ENCODE results near the gene EIF6. TPM values are rescaled to one million over a fixed set of nuclear protein-coding genes. Genes with fewer than 3 reads are reported as not detected.

Gene EIF6
- total RNA-seq, 1 donor from 2014 or later: 226 TPM

DNA sequence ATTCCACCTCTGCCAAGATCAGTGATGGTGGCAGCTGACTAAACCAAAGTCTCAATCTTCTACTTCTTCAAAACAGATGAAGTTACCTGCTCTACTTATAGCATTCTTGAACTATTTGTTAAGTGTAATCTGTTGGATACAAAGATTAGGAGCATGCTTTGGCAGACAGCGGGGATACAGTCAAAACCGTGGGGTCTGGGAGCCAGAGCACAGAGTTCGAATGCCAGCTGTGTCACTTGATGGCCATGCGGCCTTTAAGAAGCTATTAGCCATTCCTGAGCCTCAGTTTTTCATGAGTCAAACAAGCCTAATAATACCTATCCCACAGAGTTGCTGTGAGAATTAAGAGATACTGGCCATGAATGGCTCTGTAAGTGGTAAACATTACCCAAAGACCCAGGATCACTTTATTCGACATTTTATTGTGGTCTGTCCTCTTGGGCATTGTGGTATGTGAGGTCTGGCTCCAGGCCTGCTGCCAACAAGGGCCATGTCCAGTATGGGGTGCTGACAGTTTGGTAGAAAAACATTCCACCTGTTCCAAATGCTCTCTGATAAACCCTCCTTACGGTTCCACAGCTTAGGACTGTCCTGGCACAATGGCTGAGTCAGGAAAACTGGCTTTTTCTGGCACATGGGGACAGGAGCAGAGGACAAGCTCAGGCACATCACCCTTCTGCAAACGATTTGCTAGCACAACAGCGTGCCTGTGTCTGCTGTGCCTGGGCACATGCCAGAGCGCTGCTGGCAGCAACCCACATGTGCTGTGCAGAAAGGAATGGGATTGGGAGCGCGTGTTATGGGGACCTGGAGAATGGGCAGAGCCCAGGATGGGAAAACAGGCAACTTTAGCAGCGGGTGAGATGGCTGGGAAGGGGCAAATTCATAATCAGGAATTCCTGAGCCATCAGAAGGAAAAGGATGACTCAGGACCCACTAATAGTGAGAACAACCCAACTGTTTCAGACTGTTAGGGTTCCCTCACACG lies 23.4 kb upstream of the EIF6 start:
- Histone ChIP-seq H3K36me3 (ENCODE audit: control insufficient read depth, insufficient read depth, low read length) (peaks cover 4% of the 10 kb centered on the region), H3K4me3 (ENCODE audit: low read depth, low read length) (no peak overlapping the region), H3K27me3 (ENCODE audit: control insufficient read depth, insufficient read depth, low read length) (no peaks in the 10 kb centered on the region)
- FAIRE-seq: peak; percentile 36
- DNase-seq (ENCODE audit: low read depth): peak; percentile 95
- TF ChIP-seq, protein P1, sequence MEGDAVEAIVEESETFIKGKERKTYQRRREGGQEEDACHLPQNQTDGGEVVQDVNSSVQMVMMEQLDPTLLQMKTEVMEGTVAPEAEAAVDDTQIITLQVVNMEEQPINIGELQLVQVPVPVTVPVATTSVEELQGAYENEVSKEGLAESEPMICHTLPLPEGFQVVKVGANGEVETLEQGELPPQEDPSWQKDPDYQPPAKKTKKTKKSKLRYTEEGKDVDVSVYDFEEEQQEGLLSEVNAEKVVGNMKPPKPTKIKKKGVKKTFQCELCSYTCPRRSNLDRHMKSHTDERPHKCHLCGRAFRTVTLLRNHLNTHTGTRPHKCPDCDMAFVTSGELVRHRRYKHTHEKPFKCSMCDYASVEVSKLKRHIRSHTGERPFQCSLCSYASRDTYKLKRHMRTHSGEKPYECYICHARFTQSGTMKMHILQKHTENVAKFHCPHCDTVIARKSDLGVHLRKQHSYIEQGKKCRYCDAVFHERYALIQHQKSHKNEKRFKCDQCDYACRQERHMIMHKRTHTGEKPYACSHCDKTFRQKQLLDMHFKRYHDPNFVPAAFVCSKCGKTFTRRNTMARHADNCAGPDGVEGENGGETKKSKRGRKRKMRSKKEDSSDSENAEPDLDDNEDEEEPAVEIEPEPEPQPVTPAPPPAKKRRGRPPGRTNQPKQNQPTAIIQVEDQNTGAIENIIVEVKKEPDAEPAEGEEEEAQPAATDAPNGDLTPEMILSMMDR (IDR thresholded peaks at IDR 0.05; ENCODE audit: insufficient read depth, low read length, severe bottlenecking): no peak

DNA sequence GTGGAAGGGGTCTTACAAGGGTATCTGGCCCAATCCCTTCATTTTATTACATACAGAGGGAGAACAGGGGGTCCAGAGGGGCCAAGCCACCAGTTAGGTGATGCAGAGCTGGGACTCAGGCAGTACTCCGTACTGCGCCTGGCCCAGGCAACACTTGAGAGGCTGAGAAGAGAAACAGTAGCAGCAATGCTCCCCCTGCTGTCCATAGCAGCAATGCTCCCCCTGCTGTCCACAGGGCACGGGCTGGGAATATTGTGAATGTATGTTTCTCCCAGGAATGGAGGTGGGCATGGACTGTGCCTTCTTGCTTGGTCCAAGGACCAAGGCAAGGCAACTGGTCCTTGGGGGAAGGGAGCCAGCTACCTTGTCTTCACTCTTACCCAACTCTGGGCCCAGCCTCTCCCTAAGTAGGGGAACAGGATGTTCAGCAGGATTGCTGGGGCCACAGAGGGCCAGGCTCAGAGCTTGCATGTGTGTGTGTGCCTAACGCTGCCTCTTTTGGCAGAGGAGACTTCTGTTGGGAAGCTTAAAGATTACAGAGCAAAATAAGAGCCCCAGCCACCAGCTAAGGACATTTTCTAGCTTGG lies 22.5 kb upstream of the EIF6 start:
- TF ChIP-seq, protein P1 (IDR thresholded peaks at IDR 0.05; ENCODE audit: insufficient read depth, low read length, severe bottlenecking): peak; percentile 90
- no peaks in the 10 kb centered on the region for H3K27me3 ChIP-seq (ENCODE audit: control insufficient read depth, insufficient read depth, low read length)
- peaks cover 5% of the 10 kb centered on the region for H3K36me3 ChIP-seq (ENCODE audit: control insufficient read depth, insufficient read depth, low read length)
- H3K4me3 ChIP-seq (ENCODE audit: low read depth, low read length): no peak overlapping the region
- DNase-seq (ENCODE audit: low read depth) (peak; percentile 65), FAIRE-seq (no peak)

DNA sequence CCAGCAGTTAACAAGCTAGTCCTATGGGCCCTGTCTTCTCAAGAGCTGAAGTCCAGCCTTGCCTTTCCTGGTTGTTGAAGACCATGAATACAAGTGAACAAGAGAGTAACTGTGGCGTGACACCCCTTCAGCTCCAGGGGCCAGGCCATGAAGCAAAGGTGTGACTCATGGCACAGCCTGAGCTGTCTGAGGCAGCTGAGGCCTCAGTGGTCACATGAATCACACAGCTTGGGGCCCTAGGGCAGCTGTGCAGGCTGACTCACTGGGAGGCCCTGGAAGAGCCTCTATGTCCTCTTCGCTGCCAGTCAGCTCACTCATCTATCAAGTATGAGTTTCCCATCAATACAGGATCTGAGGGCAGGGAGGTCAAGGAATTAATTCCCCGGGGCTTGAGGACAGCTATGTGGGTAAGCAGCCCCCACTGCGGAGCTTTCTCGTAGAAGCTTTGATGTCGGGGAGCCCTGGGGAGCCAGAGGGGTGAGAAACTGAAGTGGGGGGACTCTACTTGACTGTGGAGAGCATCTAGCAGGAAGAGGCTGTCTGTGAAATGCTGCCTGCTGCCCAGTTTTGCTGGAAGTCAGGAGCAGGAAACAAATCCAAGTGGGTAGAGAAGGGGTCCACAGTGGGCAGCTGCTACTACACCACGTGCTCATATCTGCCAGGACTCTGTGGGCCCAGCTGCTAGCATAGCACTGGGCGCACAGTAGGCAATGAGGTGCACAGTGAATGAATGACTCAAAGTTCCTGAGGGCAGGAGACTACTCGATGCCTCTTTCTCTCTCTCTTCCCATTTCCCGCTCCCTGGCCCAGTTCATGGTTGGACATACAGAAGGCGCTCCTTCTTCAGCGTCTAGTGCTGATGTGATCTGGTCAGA lies 21.3 kb upstream of the EIF6 start:
- peak; percentile 99 for DNase-seq (ENCODE audit: low read depth)
- TF ChIP-seq, protein P1 (IDR thresholded peaks at IDR 0.05; ENCODE audit: insufficient read depth, low read length, severe bottlenecking): no peak
- no peaks in the 10 kb centered on the region for H3K27me3 ChIP-seq (ENCODE audit: control insufficient read depth, insufficient read depth, low read length)
- no peak overlapping the region for H3K4me3 ChIP-seq (ENCODE audit: low read depth, low read length)
- H3K36me3 ChIP-seq (ENCODE audit: control insufficient read depth, insufficient read depth, low read length): peaks cover 5% of the 10 kb centered on the region
- FAIRE-seq: peak; percentile 86

DNA sequence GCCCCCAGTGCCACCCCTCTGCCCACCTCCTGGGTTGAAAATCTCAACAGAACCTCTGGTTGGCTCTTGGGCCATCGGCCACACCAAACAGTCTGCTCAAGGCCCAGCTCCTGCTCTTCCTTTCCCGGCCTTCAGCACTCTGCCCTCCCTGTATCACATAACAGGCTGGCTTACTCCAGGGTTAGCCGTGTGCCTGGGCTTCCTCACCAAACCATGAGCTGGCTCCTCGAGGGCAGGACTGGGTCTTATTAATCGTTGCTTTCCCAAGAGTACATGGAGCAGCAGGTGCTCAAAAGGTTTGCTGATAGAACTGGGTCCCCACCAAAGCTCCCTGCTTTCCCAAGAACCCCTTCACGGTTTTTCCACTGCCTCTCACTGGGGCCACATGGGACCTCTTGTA lies 20.4 kb upstream of the EIF6 start:
- no peak for DNase-seq (ENCODE audit: low read depth)
- FAIRE-seq: no peak
- H3K4me3 ChIP-seq (ENCODE audit: low read depth, low read length): no peak overlapping the region
- TF ChIP-seq, protein P1 (IDR thresholded peaks at IDR 0.05; ENCODE audit: insufficient read depth, low read length, severe bottlenecking): no peak
- H3K36me3 ChIP-seq (ENCODE audit: control insufficient read depth, insufficient read depth, low read length): peaks cover 5% of the 10 kb centered on the region
- no peaks in the 10 kb centered on the region for H3K27me3 ChIP-seq (ENCODE audit: control insufficient read depth, insufficient read depth, low read length)

DNA sequence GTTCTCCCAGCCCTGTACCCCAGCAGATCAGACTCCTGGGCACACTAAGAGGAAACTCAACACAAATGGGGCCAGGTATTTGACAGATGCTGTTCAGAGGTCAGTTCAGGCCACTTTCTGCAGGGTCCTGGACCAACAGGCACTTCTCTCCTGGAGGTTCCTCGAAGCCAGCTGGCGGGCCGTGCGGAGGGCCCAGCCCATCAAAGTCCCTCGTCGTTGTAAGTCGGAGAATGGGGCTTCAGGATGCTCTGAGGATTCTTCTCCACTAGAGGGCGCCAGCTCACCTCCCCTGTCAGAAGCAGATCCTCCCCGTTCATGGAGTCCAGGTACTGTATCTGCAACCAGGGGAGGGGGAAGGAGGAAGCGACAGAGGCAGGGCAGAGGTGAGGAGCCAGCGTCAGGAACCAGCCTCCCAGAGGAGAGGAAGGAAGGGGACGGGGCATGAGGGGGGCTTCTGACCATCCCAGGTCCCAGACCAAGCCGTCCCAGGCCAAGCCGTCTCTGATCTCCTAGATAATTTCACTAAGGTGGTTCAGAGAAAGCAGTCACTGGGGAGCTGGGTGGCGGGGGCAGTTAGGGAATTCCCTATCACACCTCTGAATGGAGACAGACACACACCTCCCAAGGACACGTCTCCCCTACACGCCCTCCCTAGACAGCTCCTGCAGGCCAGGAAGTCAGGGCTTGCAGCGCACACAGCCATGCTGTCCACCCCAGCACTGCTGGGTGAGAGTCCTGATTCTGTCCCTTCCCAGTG lies 19.3 kb upstream of the EIF6 start:
- no peak overlapping the region for H3K4me3 ChIP-seq (ENCODE audit: low read depth, low read length)
- peak; percentile 86 for DNase-seq (ENCODE audit: low read depth)
- no peak for FAIRE-seq

More for the DNA sequence above, 19.3 kb upstream of the EIF6 start:
- TF ChIP-seq, protein P1 (IDR thresholded peaks at IDR 0.05; ENCODE audit: insufficient read depth, low read length, severe bottlenecking): peak; percentile 95
- Histone ChIP-seq H3K36me3 (ENCODE audit: control insufficient read depth, insufficient read depth, low read length) (peaks cover 5% of the 10 kb centered on the region), H3K27me3 (ENCODE audit: control insufficient read depth, insufficient read depth, low read length) (no peaks in the 10 kb centered on the region)

All from bronchial epithelial cell (primary cell).